NCI-H2107 (cell line): ENCODE data around the gene C4orf36.

Experiments
- DNase-seq: peaks from one replicate; lab custom pipeline; 2025; lab: John Stamatoyannopoulos, UW

Gene C4orf36, protein sequence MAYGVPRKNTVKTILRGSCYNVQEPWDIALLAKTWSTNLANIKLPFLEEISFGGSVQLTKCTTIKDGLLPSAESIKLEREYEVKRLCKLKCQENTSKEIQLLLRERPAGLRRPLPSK

DNA sequence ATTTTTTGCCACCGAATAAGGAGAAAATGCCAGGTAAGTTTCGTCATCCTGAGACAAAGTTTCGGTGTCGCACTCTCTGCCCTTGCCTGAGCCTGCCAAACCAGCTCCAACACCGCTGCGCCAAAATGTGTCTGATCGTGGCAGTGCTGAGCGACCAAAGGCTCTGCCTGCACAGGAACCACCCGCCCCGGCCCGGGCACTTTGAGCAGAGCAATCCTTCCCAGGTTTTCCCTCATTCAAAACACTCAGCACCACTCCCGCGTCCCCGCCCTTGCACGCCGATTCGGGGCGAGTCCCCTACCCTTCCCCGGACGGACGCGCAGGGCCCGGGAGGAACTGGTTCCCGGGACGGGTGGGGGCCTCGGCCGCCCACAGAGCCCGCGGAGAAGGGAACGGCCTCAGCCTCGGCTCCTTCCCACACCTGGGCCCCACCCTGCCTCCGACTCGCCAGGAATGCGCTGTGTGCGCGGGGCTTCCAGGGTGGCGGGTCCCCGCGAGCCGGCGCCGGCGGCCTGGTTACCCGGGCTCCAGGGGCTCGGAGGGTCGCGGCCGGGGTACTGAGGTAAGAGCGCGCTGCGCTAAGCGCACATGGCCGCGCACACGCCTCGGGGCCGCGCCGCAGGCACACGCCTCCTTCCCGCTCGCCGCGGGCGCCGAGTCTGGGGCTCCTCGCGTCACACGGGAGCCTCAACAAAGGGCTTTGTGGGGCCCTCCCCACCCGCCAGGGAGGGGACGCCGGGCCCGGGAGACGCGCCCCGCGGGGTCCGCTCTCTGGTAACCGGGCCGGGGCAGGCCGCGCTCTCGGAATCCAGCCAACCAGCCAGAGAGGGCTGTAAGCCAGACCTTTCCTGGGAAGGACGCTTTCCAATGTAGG lies at the start of gene C4orf36:
TSS of gene C4orf36 (minus strand) at position 661 of the 874 bp plus-strand sequence. CDS start 902 bp downstream, outside the sequence.
- DNase-seq, result peak; percentile 56

DNA sequence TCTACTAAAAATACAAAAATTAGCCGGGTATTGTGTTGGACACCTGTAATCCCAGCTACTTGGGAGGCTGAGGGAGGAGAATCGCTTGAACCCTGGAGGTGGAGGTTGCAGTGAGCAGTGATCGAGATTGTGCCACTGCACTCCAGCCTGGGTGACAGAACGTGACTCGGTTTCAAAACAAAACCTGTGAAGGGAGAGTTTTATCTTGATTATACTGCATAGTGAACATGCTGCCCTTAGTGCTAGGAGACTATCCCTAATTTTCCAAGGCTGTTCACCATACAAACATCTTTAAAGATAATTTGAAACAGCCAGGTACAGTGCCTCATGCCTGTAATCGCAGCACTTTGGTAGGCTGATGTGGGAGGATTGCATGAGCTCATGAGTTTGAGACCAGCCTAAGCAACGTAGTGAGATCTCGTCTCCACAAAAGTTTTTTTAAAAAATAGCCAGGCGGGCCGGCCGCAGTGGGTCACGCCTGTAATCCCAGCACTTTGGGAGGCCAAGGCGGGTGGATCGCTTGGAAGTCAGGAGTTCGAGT lies 48.8 kb upstream of the C4orf36 start:
- DNase-seq, result no peak

GRCh38 chr4:86939729-86940575 lies 47.7 kb upstream of the C4orf36 start:
- no peak for DNase-seq

- no peak for DNase-seq
Observed at GRCh38 chr4:86938771-86939520, 46.7 kb upstream of the C4orf36 start.

GRCh38 chr4:86935853-86936733 lies 43.9 kb upstream of the C4orf36 start:
- no peak for DNase-seq

- DNase-seq, result no peak
Observed at GRCh38 chr4:86935566-86935852, 43.3 kb upstream of the C4orf36 start.

DNA sequence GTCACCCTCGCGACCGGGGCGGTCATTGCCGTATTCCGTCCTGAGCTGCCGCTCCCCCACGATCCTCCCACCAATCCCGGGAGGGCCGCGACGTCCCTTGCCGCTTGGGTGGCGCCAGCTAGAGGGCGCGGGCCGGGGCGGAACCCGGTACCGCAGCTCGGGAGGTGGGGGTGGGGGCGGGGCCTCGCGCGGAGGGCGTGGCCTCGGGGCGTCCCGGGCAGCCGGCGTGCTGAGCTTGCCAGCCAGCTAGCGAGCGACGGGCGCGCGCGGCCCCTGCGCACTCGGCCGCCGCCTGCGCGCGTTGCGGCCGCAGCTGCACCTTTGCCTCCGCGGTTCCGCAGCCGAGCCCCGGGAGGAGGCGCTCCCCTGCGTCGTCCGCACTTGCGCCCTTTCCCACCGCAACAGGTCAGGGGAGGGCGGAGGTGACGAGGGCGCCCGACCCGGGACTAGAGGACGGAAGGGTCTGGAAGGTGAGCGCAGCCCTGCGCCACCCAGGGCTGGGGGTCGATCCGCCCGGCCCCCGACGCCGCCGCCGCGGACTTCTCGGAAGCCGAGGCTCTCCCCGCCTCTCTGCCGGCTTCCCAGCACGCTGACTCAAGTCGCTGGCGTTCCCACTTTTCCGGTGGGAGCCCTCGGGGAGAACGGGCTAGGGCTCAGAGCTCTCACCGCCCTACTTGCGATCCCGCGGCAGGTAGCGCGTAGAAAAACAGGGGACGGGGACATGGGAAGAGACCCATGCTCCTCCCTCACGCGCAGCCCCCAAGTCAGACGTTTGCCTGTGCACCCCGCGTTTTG lies 42.7 kb upstream of the C4orf36 start, which contains the start of gene AFF1:
TSS of gene AFF1 (plus strand) at position 241 of the 795 bp plus-strand sequence. CDS start 13,523 bp downstream, outside the sequence.
- peak; percentile 72 for DNase-seq

DNA sequence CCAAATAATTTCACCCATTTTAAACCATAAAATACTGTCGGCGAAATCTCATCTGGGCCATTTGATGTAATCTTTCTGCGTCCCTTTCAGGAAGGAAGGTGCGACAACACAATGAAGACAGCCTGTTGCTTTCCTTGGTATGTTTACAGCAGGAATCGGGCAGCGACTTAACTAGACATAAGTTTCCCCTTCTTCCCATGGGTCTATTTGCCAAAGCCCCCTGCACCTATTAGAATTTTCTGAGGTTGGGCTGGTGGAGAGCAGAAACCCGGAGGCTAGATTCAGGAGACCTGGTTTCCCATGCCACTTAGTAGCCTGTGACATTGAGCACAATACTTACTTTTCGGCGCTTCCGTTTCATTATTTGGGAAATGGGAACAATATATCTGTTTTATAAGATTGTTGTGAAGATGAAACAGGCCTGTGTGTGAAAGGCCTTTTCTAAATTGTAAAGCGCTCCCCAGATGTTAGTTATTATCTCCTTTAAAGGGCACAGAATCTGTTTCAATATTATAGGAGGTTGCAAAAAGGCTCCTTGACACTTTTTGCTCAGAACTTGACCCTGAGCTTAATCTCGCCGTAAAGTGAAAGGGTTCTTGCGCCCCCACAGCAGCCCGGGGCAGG lies 42.0 kb upstream of the C4orf36 start:
- DNase-seq, result no peak

DNA sequence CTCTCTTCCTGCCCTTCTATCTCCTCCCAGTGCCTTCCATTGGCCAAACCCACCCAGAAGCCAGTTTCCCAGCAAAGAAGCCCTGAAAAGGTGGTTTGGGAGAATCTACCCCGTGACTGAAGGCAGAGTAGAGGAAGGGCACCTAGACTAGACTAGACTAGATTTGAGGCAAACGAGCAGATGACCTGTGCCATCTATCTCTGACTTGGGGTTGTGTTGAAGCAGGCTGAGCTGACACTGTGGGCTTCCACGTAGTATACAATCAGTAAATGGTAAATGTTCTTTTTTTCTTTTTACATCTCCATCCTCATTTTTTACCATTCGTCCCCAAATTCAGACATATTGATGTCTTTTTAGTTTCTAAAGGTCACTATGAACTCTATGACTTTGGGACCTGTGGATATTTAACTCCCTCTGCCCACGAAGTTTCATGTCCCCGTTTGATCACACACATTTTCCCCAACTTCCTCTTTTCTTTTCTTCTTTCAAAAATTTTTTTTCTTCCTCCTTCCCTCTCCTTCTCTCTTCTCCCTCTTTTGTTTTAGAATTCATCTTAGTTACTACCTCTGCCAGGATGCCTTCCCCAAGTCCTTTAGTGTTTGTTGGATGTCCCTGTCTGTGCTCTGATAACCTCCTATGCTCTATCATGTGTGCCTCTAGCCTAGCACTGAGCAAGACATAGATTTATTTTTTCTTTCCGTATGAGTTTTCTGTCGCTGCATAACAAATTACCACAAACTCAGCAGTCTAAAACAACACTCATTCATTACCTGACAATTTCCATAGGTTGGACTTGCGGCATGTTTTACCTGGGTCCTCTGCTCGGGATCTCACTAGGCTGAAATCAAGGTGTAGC lies 36.4 kb upstream of the C4orf36 start:
- DNase-seq, result no peak

- no peak for DNase-seq
Observed at GRCh38 chr4:86927843-86928395, 35.7 kb upstream of the C4orf36 start.

GRCh38 chr4:86926435-86927086 lies 34.3 kb upstream of the C4orf36 start:
- no peak for DNase-seq

GRCh38 chr4:86924811-86925210 lies 32.6 kb upstream of the C4orf36 start:
- DNase-seq, result no peak

GRCh38 chr4:86921608-86922252 lies 29.5 kb upstream of the C4orf36 start:
- no peak for DNase-seq

DNA sequence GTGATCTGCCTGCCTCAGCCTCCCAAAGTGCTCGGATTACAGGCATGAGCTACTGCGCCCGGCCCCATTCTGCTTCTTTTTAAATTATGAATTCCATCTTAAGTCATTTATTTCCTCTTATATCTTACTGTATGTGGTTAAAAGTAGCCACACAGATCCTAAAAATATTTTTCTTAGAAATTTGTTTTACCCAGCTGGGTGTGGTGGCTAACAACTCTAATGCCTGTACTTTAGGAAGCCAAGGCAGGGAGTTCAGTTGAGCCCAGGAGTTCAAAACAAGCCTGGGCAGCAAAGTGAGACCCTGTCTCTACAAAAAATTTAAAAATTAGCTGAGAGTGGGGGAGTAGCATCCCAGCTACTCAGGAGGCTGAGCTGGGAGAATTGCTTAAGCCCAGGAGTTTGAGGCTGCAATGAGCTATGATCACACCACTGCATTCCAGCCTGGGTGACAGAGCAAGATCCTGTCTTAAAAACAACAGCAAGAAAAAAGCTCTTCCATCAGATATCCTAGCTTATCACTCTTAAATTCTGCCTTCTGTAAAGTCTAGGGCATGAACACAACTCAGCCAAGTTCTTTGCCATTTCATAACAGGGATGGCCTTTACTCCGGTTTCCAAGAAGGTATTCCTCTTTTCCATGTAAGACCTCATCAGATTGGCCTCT lies 27.5 kb upstream of the C4orf36 start:
- no peak for DNase-seq

DNA sequence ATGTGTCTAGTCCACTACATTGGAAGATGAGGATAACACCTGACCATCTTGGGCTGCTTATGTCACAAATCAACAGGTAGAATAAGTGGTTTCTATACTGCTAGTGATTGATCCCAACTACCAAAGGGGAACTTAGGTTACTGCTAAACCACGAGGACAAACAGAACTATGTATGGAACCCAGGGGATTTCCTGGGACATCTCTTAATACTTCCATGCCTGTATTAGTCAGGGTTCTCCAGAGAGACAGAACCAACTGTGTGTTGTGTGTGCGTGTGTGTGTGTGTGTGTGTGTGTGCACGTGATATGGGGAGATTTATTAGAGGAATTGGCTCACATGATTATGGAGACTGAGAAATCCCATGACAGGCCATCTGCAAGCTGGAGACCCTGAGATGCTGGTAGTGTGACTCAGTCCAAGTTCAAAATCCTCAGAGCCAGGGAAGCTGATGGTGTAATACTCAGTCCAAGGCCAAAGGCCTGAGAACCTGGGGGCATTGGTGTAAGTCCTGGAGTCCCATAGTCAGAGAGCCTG lies 26.4 kb upstream of the C4orf36 start:
- DNase-seq, result no peak
